ENCODE data around the gene F13A1. TPM values are rescaled to one million over a fixed set of nuclear protein-coding genes. Genes with fewer than 3 reads are reported as not detected.

F13A1 gene
- total RNA-seq, 1 donor from 2014 or later, result 160 TPM

DNA sequence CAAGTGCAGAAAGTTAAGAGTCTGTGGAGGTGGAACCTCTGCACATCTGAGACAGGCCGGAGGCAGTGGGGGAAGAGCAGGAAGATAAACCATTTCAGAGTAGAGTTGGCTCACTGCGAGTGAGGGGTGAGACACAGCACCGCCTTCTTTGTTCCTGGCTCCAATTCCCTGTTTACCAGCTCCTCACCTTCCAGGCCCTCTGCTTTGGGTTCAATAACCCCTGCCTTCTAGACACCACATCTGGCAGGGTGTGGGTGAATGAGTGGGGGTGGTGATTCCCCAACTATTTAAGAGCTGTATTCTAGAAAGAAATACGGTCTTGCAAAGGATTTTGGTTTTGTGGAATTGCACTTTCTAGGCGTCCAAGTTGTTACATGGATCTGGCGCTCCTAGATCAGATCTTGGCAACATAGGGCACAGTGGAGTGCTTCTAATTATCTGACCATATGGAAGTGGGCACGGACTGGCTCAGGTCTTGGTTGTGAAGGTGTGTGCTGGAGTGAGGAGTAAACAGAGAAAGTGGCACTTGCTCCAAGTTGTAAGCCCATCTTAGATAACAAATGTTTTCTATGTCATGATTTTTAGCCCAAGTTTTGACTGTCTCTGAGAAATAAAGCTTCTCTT, 172.2 kb downstream of the F13A1 start:
- Histone ChIP-seq H3K4me1 (ENCODE audit: control insufficient read depth in 3 of 3, insufficient read depth in 3 of 3, low read length in 3 of 3) (no peaks in the 10 kb centered on the region), H3K27ac (ENCODE audit: low read depth, low read length) (no peak overlapping the region), H3K4me3 (ENCODE audit: low read length in 3 of 3) (no peak overlapping the region), H3K27me3 (ENCODE audit: control insufficient read depth in 3 of 3, insufficient read depth in 3 of 3, low read length in 3 of 3) (no peaks in the 10 kb centered on the region), H3K9me3 (ENCODE audit: control insufficient read depth in 3 of 3, low read length in 3 of 3) (no peaks in the 10 kb centered on the region), H3K36me3 (ENCODE audit: control insufficient read depth in 3 of 3, insufficient read depth in 3 of 3, low read length in 3 of 3) (no peaks in the 10 kb centered on the region), H3K9ac (ENCODE audit: low read depth in 1 of 3, low read length in 3 of 3) (no peak overlapping the region)

DNA sequence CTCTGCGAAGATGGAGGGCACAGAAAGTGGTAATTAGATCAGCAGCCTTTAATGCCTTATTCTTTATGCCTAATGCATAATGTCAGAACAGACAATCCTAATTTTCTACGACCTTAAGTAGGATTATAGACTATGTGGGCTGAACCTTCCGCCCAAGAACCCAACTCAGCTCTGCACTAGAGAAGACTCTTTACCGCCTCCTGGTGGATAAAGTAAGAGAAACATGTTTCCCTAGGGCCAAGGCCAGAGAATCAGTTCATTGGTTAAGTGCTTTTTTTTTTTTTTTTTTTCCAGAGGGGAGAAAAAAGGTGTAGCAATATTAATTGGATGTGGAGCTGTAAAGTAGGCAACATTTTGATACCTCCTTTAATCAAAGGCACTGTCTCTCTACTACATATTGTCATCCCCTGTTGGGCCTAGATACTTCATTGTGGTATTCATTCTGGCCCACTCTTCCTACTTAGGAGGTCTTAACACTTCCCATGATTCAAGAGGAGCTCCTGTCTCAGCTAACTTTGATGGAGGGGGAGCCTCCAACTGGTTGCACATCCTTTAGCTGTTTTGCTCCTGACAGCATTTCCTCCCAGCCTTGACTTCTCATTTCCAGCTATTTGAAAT, 188.9 kb downstream of the F13A1 start:
- no peak overlapping the region for H3K4me3 ChIP-seq (ENCODE audit: low read length in 3 of 3)
- no peaks in the 10 kb centered on the region for H3K9me3 ChIP-seq (ENCODE audit: control insufficient read depth in 3 of 3, low read length in 3 of 3)
- H3K27ac ChIP-seq (ENCODE audit: low read depth, low read length), result no peak overlapping the region
- no peaks in the 10 kb centered on the region for H3K36me3 ChIP-seq (ENCODE audit: control insufficient read depth in 3 of 3, insufficient read depth in 3 of 3, low read length in 3 of 3)
- H3K27me3 ChIP-seq (ENCODE audit: control insufficient read depth in 3 of 3, insufficient read depth in 3 of 3, low read length in 3 of 3), result peaks cover 0 to 2% (median 0%) of the 10 kb centered on the region in 3 donors
- H3K9ac ChIP-seq (ENCODE audit: low read depth in 1 of 3, low read length in 3 of 3), result no peak overlapping the region
- H3K4me1 ChIP-seq (ENCODE audit: control insufficient read depth in 3 of 3, insufficient read depth in 3 of 3, low read length in 3 of 3), result no peaks in the 10 kb centered on the region

DNA sequence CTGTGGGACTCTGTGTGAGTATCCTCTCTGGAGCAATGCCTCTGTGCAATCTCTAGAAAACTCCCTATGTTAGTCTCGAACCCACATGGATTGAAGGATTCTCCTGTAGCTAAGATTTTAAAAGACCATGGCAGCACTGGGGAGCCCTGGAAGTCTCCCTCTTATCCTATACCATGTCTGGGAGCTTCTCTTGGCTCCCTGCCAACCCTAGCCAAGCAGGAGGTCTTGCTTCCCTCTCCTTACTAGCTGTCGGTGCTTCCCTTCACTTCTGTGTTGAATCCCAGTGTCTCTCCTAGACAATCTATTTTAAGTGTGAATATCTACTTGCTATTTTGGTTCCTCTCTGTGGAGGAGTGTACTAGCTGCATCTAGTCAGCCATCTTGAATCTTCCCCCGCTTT, 195.0 kb downstream of the F13A1 start:
- Histone ChIP-seq H3K9ac (ENCODE audit: low read depth in 1 of 3, low read length in 3 of 3) (no peak overlapping the region), H3K36me3 (ENCODE audit: control insufficient read depth in 3 of 3, insufficient read depth in 3 of 3, low read length in 3 of 3) (no peaks in the 10 kb centered on the region), H3K9me3 (ENCODE audit: control insufficient read depth in 3 of 3, low read length in 3 of 3) (no peaks in the 10 kb centered on the region), H3K27ac (ENCODE audit: low read depth, low read length) (no peak overlapping the region), H3K4me1 (ENCODE audit: control insufficient read depth in 3 of 3, insufficient read depth in 3 of 3, low read length in 3 of 3) (no peaks in the 10 kb centered on the region), H3K4me3 (ENCODE audit: low read length in 3 of 3) (no peak overlapping the region), H3K27me3 (ENCODE audit: control insufficient read depth in 3 of 3, insufficient read depth in 3 of 3, low read length in 3 of 3) (peaks cover 0 to 2% (median 0%) of the 10 kb centered on the region in 3 donors)

DNA sequence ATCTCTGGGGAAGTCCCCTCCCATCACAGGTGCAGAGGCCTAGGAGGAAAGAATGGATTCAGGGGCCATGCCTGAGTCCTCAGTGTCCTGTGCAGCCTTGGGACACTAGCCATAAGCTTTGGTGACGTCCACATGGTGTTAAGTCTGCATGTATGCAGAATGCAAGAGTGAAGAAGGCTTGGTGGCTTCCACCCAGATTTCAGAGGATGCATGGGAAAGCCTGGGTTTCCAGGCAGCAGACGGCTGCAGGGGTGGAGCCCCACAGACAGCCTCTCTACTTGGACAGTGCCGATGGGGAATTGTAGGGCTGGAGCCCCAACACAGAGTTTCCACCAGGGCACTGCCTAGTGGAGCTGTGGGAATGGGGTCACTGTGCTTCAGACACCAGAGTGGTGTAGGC, 196.7 kb downstream of the F13A1 start:
- no peaks in the 10 kb centered on the region for H3K4me1 ChIP-seq (ENCODE audit: control insufficient read depth in 3 of 3, insufficient read depth in 3 of 3, low read length in 3 of 3)
- no peaks in the 10 kb centered on the region for H3K9me3 ChIP-seq (ENCODE audit: control insufficient read depth in 3 of 3, low read length in 3 of 3)
- no peak overlapping the region for H3K4me3 ChIP-seq (ENCODE audit: low read length in 3 of 3)
- H3K36me3 ChIP-seq (ENCODE audit: control insufficient read depth in 3 of 3, insufficient read depth in 3 of 3, low read length in 3 of 3), result no peaks in the 10 kb centered on the region
- H3K9ac ChIP-seq (ENCODE audit: low read depth in 1 of 3, low read length in 3 of 3), result no peak overlapping the region
- no peak overlapping the region for H3K27ac ChIP-seq (ENCODE audit: low read depth, low read length)
- peaks cover 0 to 2% (median 0%) of the 10 kb centered on the region in 3 donors for H3K27me3 ChIP-seq (ENCODE audit: control insufficient read depth in 3 of 3, insufficient read depth in 3 of 3, low read length in 3 of 3)

DNA sequence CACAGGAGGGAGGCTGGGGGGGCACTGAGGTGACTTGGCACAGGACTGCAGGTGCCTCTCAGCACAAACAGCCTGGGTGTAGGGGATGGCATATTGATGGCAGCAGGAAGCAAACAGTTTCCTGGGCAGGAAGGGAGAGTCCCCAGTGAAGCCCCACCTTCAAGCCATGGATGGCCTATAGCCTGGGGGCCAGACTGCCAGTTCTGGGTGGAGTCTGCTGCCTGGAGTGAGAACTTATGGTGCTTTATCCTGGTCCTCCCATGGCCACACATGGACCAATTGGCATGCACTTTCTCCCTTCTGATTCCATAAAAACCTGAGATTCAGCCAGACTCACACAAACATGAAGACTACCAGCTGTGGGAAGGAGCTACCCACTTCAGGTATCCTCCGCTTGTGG, 198.5 kb downstream of the F13A1 start:
- no peak overlapping the region for H3K9ac ChIP-seq (ENCODE audit: low read depth in 1 of 3, low read length in 3 of 3)
- H3K27ac ChIP-seq (ENCODE audit: low read depth, low read length), result no peak overlapping the region
- no peaks in the 10 kb centered on the region for H3K27me3 ChIP-seq (ENCODE audit: control insufficient read depth in 3 of 3, insufficient read depth in 3 of 3, low read length in 3 of 3)
- H3K36me3 ChIP-seq (ENCODE audit: control insufficient read depth in 3 of 3, insufficient read depth in 3 of 3, low read length in 3 of 3), result no peaks in the 10 kb centered on the region
- no peaks in the 10 kb centered on the region for H3K9me3 ChIP-seq (ENCODE audit: control insufficient read depth in 3 of 3, low read length in 3 of 3)
- H3K4me1 ChIP-seq (ENCODE audit: control insufficient read depth in 3 of 3, insufficient read depth in 3 of 3, low read length in 3 of 3), result no peaks in the 10 kb centered on the region
- H3K4me3 ChIP-seq (ENCODE audit: low read length in 3 of 3), result no peak overlapping the region

DNA sequence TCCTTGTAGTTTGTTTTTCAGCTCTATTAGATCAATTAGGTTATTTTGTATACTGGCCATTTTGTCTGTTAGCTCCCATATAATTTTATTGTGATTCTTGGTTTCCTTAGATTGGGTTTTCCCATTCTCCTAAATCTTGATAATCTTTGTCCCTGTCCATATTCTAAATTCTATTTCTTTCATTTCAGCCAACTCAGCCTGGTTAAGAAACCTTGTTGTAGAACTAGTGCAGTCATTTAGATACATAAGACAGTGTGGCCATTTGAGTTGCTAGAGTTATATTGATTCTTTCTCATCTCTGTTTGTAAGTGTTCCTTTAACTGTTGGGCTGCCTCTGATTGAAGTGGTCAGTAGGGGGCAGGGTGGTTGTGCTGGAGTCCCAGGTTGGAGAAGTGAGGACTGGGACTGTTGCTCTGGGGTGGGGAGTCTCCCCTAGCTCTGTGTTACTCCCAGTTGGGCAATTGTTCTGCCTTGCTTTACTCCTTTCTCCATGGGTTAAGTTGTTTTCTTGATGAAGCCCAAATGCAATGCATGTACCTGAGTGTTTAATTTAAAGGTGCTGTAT, 214.9 kb downstream of the F13A1 start:
- no peak overlapping the region for H3K9ac ChIP-seq (ENCODE audit: low read depth in 1 of 3, low read length in 3 of 3)
- no peak overlapping the region for H3K27ac ChIP-seq (ENCODE audit: low read depth, low read length)
- no peaks in the 10 kb centered on the region for H3K36me3 ChIP-seq (ENCODE audit: control insufficient read depth in 3 of 3, insufficient read depth in 3 of 3, low read length in 3 of 3)
- no peaks in the 10 kb centered on the region for H3K4me1 ChIP-seq (ENCODE audit: control insufficient read depth in 3 of 3, insufficient read depth in 3 of 3, low read length in 3 of 3)
- no peaks in the 10 kb centered on the region for H3K9me3 ChIP-seq (ENCODE audit: control insufficient read depth in 3 of 3, low read length in 3 of 3)
- no peak overlapping the region for H3K4me3 ChIP-seq (ENCODE audit: low read length in 3 of 3)
- H3K27me3 ChIP-seq (ENCODE audit: control insufficient read depth in 3 of 3, insufficient read depth in 3 of 3, low read length in 3 of 3), result no peaks in the 10 kb centered on the region

Small RNA genes within 50 kb of the gene (small RNA-seq; reads per million reads assigned to genes)
- 1.9 reads per million, percentile 85 among the genes with 10 or more reads in this experiment for gene MIR7853
